Astrocyte of the cerebellum (primary cell): Measurements from ENCODE around the gene MAFB.

Source experiments
- DNase-seq: peaks from one replicate; pipeline ENCODE4 v3.0.0-alpha.2; 2011; ENCODE audit warnings: low read depth
- H3K4me3 ChIP-seq: 2 replicates; pipeline ENCODE4 v1.5.1; 2011; ENCODE audit warnings: mild to moderate bottlenecking, low read depth, low read length, moderate library complexity
- CTCF ChIP-seq: IDR thresholded peaks from 2 replicates; pipeline ENCODE4 v1.5.1; 2012; ENCODE audit warnings: low read length, low read depth, moderate library complexity, mild to moderate bottlenecking; ENCODE audit errors: missing control alignments
- in situ Hi-C: cut with HindIII; loops from 2 replicates; pipeline ENCODE4 v1.10.0; 2017; ENCODE audit warnings: low sequenced_read_pairs

Gene MAFB

DNA sequence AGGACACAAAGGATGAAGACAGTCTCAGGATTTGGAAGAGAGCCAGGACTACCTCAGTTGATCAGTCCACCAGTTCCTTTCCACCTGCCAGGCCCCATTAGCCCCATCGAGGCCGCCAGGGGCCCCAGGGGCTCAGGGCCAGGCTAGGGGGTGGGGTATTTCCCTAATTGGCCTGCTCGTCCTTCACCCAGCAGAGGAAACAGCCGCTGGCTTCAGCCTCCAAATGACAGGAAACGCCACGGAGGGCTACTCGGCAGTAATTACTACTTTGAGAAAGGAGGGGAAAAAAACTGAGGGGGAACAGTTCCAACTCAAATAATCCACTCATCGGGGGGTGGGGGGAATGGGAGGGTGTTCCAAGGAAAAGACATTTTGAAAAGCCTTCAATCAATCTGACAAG, 42.7 kb downstream of the MAFB start:
- in situ Hi-C loops, result no loop called here
- DNase-seq, result no peak
- no peak overlapping the region for H3K4me3 ChIP-seq
- TF ChIP-seq CTCF, result no peak

- no peak for DNase-seq
- no peak overlapping the region for H3K4me3 ChIP-seq
- TF ChIP-seq CTCF, result no peak
- in situ Hi-C loops, result no loop called here
Measured at GRCh38 chr20:40644863-40645262, 44.2 kb downstream of the MAFB start.

- in situ Hi-C loops, result no loop called here
- TF ChIP-seq CTCF, result no peak
- H3K4me3 ChIP-seq, result no peak overlapping the region
- no peak for DNase-seq
Measured at GRCh38 chr20:40643891-40644290, 45.1 kb downstream of the MAFB start.

DNA sequence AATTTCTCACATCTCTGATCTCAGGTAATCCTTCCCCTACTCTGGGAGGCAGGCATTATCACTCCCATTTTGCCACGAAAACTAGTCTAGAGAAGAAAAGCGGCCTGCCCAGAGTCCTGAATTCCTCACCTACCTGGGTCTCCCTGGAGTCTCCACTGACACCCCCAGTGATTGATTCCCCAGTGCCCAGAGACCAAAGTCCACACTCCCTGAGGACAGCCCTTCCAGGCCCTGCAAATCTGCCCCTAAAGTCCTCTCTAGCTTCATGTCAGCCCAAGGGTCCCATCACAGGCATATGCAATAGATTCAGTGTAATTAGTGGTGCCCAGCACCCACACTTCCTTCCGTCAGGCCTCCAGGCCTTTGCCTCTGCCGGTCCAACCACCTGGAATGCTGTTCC, 47.2 kb downstream of the MAFB start:
- no peak for TF ChIP-seq CTCF
- in situ Hi-C loops, result no loop called here

GRCh38 chr20:40641202-40641601, 47.8 kb downstream of the MAFB start:
- TF ChIP-seq CTCF, result no peak
- DNase-seq, result no peak
- no peak overlapping the region for H3K4me3 ChIP-seq
- in situ Hi-C loops, result no loop called here

More for the DNA sequence above, 47.2 kb downstream of the MAFB start:
- no peak for DNase-seq
- no peak overlapping the region for H3K4me3 ChIP-seq

GRCh38 chr20:40640667-40641066, 48.4 kb downstream of the MAFB start:
- no peak for TF ChIP-seq CTCF
- DNase-seq, result no peak
- in situ Hi-C loops, result no loop called here
- H3K4me3 ChIP-seq, result no peak overlapping the region
